Stimulated activated CD4-positive, alpha-beta T cell treated with anti-CD3 and anti-CD28 coated beads, TNF-alpha, amount 100 ng/mL, for 48 hours (primary cell): ENCODE results near the gene VMAC.
"Not testable (repeated sequence)": the region's sequence is repeated elsewhere in the genome, so short reads cannot be mapped to it uniquely, and the experiment has no call there.

ENCODE experiments used
- DNase-seq, 3 donors: peaks; one replicate each; pipeline ENCODE4 v3.0.0-alpha.2; 2020; ENCODE audit warnings: low read depth in 3 of 3

The VMAC gene

GRCh38 chr19:5904352-5905113, at the start of gene VMAC:
VMAC (plus strand) TSS chr19:5904872; CDS start chr19:5904891, 19 bp downstream.
- peak; percentile 100 for DNase-seq

- not testable (repeated sequence) for DNase-seq
Measured at GRCh38 chr19:5855151-5855550, 49.5 kb upstream of the VMAC start.

GRCh38 chr19:5857203-5858081, 47.2 kb upstream of the VMAC start:
- no peak for DNase-seq

- DNase-seq: no peak
Measured at GRCh38 chr19:5863030-5863665, 41.5 kb upstream of the VMAC start.

GRCh38 chr19:5864013-5864720, 40.5 kb upstream of the VMAC start:
- no peak for DNase-seq

GRCh38 chr19:5864725-5865486, 39.8 kb upstream of the VMAC start:
- no peak for DNase-seq

- no peak for DNase-seq
Measured at GRCh38 chr19:5865772-5866171, 38.9 kb upstream of the VMAC start.

GRCh38 chr19:5867201-5868136, 37.2 kb upstream of the VMAC start:
- no peak for DNase-seq

GRCh38 chr19:5870986-5871394, 33.7 kb upstream of the VMAC start:
- DNase-seq: no peak

- no peak for DNase-seq
Measured at GRCh38 chr19:5873617-5874199, 31.0 kb upstream of the VMAC start.

GRCh38 chr19:5874496-5874895, 30.2 kb upstream of the VMAC start:
- DNase-seq: not testable (repeated sequence)

GRCh38 chr19:5877427-5877826, 27.2 kb upstream of the VMAC start:
- no peak for DNase-seq

GRCh38 chr19:5877882-5878281, 26.8 kb upstream of the VMAC start:
- no peak for DNase-seq

GRCh38 chr19:5880196-5880595, 24.5 kb upstream of the VMAC start:
- DNase-seq: no peak

- DNase-seq: no peak
Measured at GRCh38 chr19:5880604-5881078, 24.0 kb upstream of the VMAC start.

- DNase-seq: no peak
Measured at GRCh38 chr19:5881543-5882299, 23.0 kb upstream of the VMAC start.

- DNase-seq: no peak
Measured at GRCh38 chr19:5882421-5882968, 22.2 kb upstream of the VMAC start.

GRCh38 chr19:5883157-5883873, 21.4 kb upstream of the VMAC start:
- not testable (repeated sequence) for DNase-seq
